ENCODE measurements around the gene EIF4H.
A peak's percentile ranks its signal among the peaks of the same experiment; 100 is the strongest.

The EIF4H gene

DNA sequence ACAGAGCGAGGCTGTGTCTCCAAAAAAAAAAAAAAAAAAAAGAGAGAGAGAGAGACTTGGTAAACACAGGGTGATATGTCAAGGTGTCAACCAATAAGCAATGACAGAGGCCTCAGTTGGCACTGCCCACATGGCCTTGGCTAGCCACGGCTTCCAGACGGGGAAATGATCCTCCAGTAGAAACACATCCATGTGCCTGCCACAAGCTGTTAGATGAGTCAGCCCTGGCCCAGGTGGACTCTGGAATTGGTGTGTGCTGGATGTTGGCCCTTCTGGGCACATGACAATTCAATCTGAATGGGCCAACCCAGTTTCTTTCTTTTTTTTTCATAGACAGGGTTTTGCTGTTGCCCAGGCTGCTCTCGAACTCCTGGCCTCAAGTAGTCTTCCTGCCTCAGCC lies 66.3 kb downstream of the EIF4H start:
- Histone ChIP-seq H3K27me3 (ENCODE audit: insufficient read depth, low read length, poor library complexity) (no peaks in the 10 kb centered on the region), H2BK120ac (ENCODE audit: low read depth, low read length) (no peak overlapping the region), H3K4me2 (ENCODE audit: low read length) (no peak overlapping the region), H3K27ac (ENCODE audit: low read depth, low read length) (no peak overlapping the region), H2BK5ac (ENCODE audit: low read length) (no peak overlapping the region), H3K9ac (ENCODE audit: low read length) (no peak overlapping the region), H4K5ac (ENCODE audit: low read length) (no peak overlapping the region), H2BK15ac (replicated peaks; ENCODE audit: low read depth) (no peak overlapping the region), H3K4me1 (ENCODE audit: control insufficient read depth, low read depth, low read length) (no peaks in the 10 kb centered on the region), H4K8ac (ENCODE audit: low read depth, low read length) (no peak overlapping the region), H3K79me1 (ENCODE audit: low read length) (no peaks in the 10 kb centered on the region), H3K36me3 (ENCODE audit: control insufficient read depth, insufficient read depth, low read length) (peaks cover 31% of the 10 kb centered on the region), H3K4me3 (ENCODE audit: low read length) (no peak overlapping the region), H3K56ac (ENCODE audit: low read length) (no peak overlapping the region), H3K79me2 (ENCODE audit: control insufficient read depth, insufficient read depth, low read length) (no peaks in the 10 kb centered on the region), H2AK5ac (ENCODE audit: low read length) (no peak overlapping the region), H3K4ac (ENCODE audit: low read depth, low read length) (no peak overlapping the region), H3K23ac (ENCODE audit: low read length) (no peak overlapping the region), H3K18ac (ENCODE audit: low read length) (no peak overlapping the region)
- no CpG with 5 or more reads among the region's 4 CpGs for WGBS (ENCODE audit: extremely low coverage, insufficient coverage, low lambda C conversion rate)
- DNase-seq: no peak

DNA sequence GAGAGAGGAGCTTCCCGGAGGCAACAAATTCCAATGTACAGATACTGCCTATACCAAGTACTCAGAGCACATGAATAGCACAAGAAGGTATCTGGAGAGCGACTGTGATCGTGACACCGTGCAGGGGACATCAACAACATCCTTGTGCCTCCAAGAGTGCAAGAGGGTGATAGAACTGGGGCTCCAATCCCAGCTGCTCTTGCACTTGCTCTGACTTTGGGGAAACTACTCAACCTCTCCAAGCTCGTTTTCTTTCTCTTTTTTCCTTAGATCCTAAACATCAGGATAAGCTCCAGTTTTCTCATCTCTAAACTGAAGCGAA lies 67.9 kb downstream of the EIF4H start:
- no peak overlapping the region for H4K5ac ChIP-seq (ENCODE audit: low read length)
- H3K56ac ChIP-seq (ENCODE audit: low read length): no peak overlapping the region
- no peak overlapping the region for H3K18ac ChIP-seq (ENCODE audit: low read length)
- no CpG with 5 or more reads among the region's 6 CpGs for WGBS (ENCODE audit: extremely low coverage, insufficient coverage, low lambda C conversion rate)
- no peak overlapping the region for H3K4me2 ChIP-seq (ENCODE audit: low read length)
- no peaks in the 10 kb centered on the region for H3K79me2 ChIP-seq (ENCODE audit: control insufficient read depth, insufficient read depth, low read length)
- H2BK5ac ChIP-seq (ENCODE audit: low read length): no peak overlapping the region
- no peak overlapping the region for H2AK5ac ChIP-seq (ENCODE audit: low read length)
- no peaks in the 10 kb centered on the region for H3K4me1 ChIP-seq (ENCODE audit: control insufficient read depth, low read depth, low read length)
- H3K4ac ChIP-seq (ENCODE audit: low read depth, low read length): no peak overlapping the region
- no peak for DNase-seq
- no peak overlapping the region for H3K23ac ChIP-seq (ENCODE audit: low read length)
- H3K27me3 ChIP-seq (ENCODE audit: insufficient read depth, low read length, poor library complexity): no peaks in the 10 kb centered on the region
- no peak overlapping the region for H3K9ac ChIP-seq (ENCODE audit: low read length)
- peaks cover 31% of the 10 kb centered on the region for H3K36me3 ChIP-seq (ENCODE audit: control insufficient read depth, insufficient read depth, low read length)
- no peak overlapping the region for H2BK120ac ChIP-seq (ENCODE audit: low read depth, low read length)
- no peak overlapping the region for H3K27ac ChIP-seq (ENCODE audit: low read depth, low read length)
- H2BK15ac ChIP-seq (replicated peaks; ENCODE audit: low read depth): no peak overlapping the region
- H3K4me3 ChIP-seq (ENCODE audit: low read length): no peak overlapping the region
- no peaks in the 10 kb centered on the region for H3K79me1 ChIP-seq (ENCODE audit: low read length)
- no peak overlapping the region for H4K8ac ChIP-seq (ENCODE audit: low read depth, low read length)

- no CpG with 5 or more reads among the region's 4 CpGs for WGBS (ENCODE audit: extremely low coverage, insufficient coverage, low lambda C conversion rate)
These were observed 72.3 kb downstream of the EIF4H start for GRCh38 chr7:74246497-74246896.

More at GRCh38 chr7:74246497-74246896, 72.3 kb downstream of the EIF4H start:
- Histone ChIP-seq H3K4me2 (ENCODE audit: low read length) (no peak overlapping the region), H3K79me2 (ENCODE audit: control insufficient read depth, insufficient read depth, low read length) (peaks cover 2% of the 10 kb centered on the region), H3K4me3 (ENCODE audit: low read length) (no peak overlapping the region), H2AK5ac (ENCODE audit: low read length) (no peak overlapping the region), H2BK15ac (replicated peaks; ENCODE audit: low read depth) (no peak overlapping the region), H3K56ac (ENCODE audit: low read length) (no peak overlapping the region), H4K5ac (ENCODE audit: low read length) (no peak overlapping the region), H3K27ac (ENCODE audit: low read depth, low read length) (no peak overlapping the region), H4K8ac (ENCODE audit: low read depth, low read length) (no peak overlapping the region), H3K27me3 (ENCODE audit: insufficient read depth, low read length, poor library complexity) (no peaks in the 10 kb centered on the region), H3K18ac (ENCODE audit: low read length) (no peak overlapping the region), H3K4me1 (ENCODE audit: control insufficient read depth, low read depth, low read length) (no peaks in the 10 kb centered on the region), H3K9ac (ENCODE audit: low read length) (no peak overlapping the region), H2BK5ac (ENCODE audit: low read length) (no peak overlapping the region), H3K4ac (ENCODE audit: low read depth, low read length) (no peak overlapping the region), H2BK120ac (ENCODE audit: low read depth, low read length) (no peak overlapping the region), H3K79me1 (ENCODE audit: low read length) (peaks cover 4% of the 10 kb centered on the region), H3K36me3 (ENCODE audit: control insufficient read depth, insufficient read depth, low read length) (peaks cover 21% of the 10 kb centered on the region), H3K23ac (ENCODE audit: low read length) (no peak overlapping the region)
- no peak for DNase-seq

Small RNA genes within 50 kb of the gene (small RNA-seq; reads per million reads assigned to genes)
- gene MIR590 (ENCODE audit: insufficient read depth): 146 reads per million, percentile 96 among the genes with 10 or more reads in this experiment
